HCT116 (cell line): ENCODE data around the gene PFKM. TPM values are rescaled to one million over a fixed set of nuclear protein-coding genes. Genes with fewer than 3 reads are reported as not detected.

Experiments used
- ATAC-seq: fragments of 200-7000 bp; cut with Tn5 transposase; 2 replicates; pipeline ENCODE4 v1.9.1; 2020; ENCODE audit warnings: mild to moderate bottlenecking, moderate library complexity
- BruUV-seq: library from RNA; stranded (reverse); fragments of 400-500 nt; replicated peaks from 2 replicates; lab custom pipeline; 2021; lab: Mats Ljungman, UMichigan
- CTCF ChIA-PET: fragments of 300-600 bp; sonication (Branson Sonifier 250); formaldehyde crosslinking; loops from one replicate; lab custom pipeline; 2021; ENCODE audit warnings: antibody characterized with exemption; lab: Charles Lee
- POLR2A ChIA-PET: fragments of 300-600, 350-600 bp; sonication (Branson Sonifier 250); formaldehyde crosslinking; loops from one replicate; lab custom pipeline; 2021; ENCODE audit warnings: antibody characterized with exemption; lab: Charles Lee
- RAD21 ChIA-PET, 2 experiments: fragments of 300-600 bp; sonication (Branson Sonifier 250); formaldehyde crosslinking; loops; one replicate each; lab custom pipeline; 2023; ENCODE audit warnings: low total read pairs in 2 of 2; ENCODE audit not compliant: uncharacterized antibody in 2 of 2, unreplicated experiment in 2 of 2, low non-redundant PET in 1 of 2; lab: Charles Lee
- DNase-seq: peaks from one replicate; pipeline ENCODE4 v3.0.0-alpha.2; 2010; ENCODE audit warnings: low read depth, low spot score
- H2AFZ ChIP-seq: fragments of 200-600 bp; shearing (Covaris generic), sonication (generic); 2 replicates; pipeline ENCODE4 v1.6.1; 2017; ENCODE audit warnings: low read depth, mixed run types, mixed read lengths, antibody characterized with exemption, low read length; ENCODE audit not compliant: poor library complexity, severe bottlenecking
- H3K27ac ChIP-seq: 2 replicates; pipeline ENCODE4 v1.5.1; 2012; ENCODE audit warnings: low read depth, low read length
- H3K27me3 ChIP-seq: fragments of 200-600 bp; sonication (generic); 2 replicates; pipeline ENCODE4 v1.6.1; 2016; ENCODE audit warnings: mixed run types, low read length, mixed read lengths; ENCODE audit not compliant: insufficient read depth
- H3K36me3 ChIP-seq, 2 experiments: fragments of 200-500 bp in 1 of 2; fragments of 200-600 bp in 1 of 2; sonication (Bioruptor generic) in 1 of 2; sonication (generic) in 1 of 2; 2 replicates each; pipeline versions ENCODE4 v1.5.1 to v1.6.1; 2014 to 2016; ENCODE audit warnings: low read length in 2 of 2, inconsistent platforms in 1 of 2, mixed read lengths in 1 of 2, mixed run types in 1 of 2; ENCODE audit not compliant: insufficient read depth in 2 of 2, control insufficient read depth in 1 of 2
- H3K4me1 ChIP-seq, 2 experiments: fragments of 200-600 bp in 1 of 2; sonication (generic) in 1 of 2; 2 replicates each; pipeline versions ENCODE4 v1.5.1 to v1.6.1; 2012 to 2017; ENCODE audit warnings: low read length in 2 of 2, inconsistent platforms in 1 of 2, mild to moderate bottlenecking in 1 of 2, mixed read lengths in 1 of 2, mixed run types in 1 of 2, moderate library complexity in 1 of 2; ENCODE audit not compliant: insufficient read depth in 2 of 2, control insufficient read depth in 1 of 2
- H3K4me2 ChIP-seq: fragments of 200-600 bp; sonication (generic); 2 replicates; pipeline ENCODE4 v1.6.1; 2017; ENCODE audit warnings: mixed run types, low read length, mixed read lengths
- H3K4me3 ChIP-seq, 2 experiments: fragments of 200-600 bp in 1 of 2; sonication (generic) in 1 of 2; replicated peaks in 1 of 2; 2 replicates each; pipeline ENCODE4 v1.5.1; 2011 to 2016; ENCODE audit warnings: low read length in 2 of 2, control low read depth in 1 of 2, low read depth in 1 of 2, mild to moderate bottlenecking in 1 of 2, mixed read lengths in 1 of 2, mixed run types in 1 of 2
- H3K79me2 ChIP-seq: fragments of 200-600 bp; sonication (generic); 2 replicates; pipeline ENCODE4 v1.6.1; 2017; ENCODE audit warnings: mild to moderate bottlenecking, mixed run types, low read length, moderate library complexity, mixed read lengths; ENCODE audit not compliant: insufficient read depth
- H3K9ac ChIP-seq: fragments of 200-600 bp; sonication (generic); 2 replicates; pipeline ENCODE4 v1.6.1; 2016; ENCODE audit warnings: low read length, mixed read lengths
- H3K9me2 ChIP-seq: fragments of 200-600 bp; sonication (generic), shearing (Covaris generic); 2 replicates; pipeline ENCODE4 v1.6.1; 2017; ENCODE audit warnings: mixed run types, mild to moderate bottlenecking, moderate library complexity; ENCODE audit not compliant: insufficient read depth
- H3K9me3 ChIP-seq, 2 experiments: fragments of 200-500 bp in 1 of 2; fragments of 200-600 bp in 1 of 2; sonication (Bioruptor generic) in 1 of 2; sonication (generic) in 1 of 2; 2 replicates each; pipeline ENCODE4 v1.6.1; 2014 to 2017; ENCODE audit warnings: low read length in 2 of 2, mixed read lengths in 2 of 2, inconsistent platforms in 1 of 2, low read depth in 1 of 2, mild to moderate bottlenecking in 1 of 2, mixed run types in 1 of 2, moderate library complexity in 1 of 2; ENCODE audit not compliant: control insufficient read depth in 1 of 2, insufficient read depth in 1 of 2
- H4K20me1 ChIP-seq: fragments of 200-600 bp; sonication (generic), shearing (Covaris generic); 2 replicates; pipeline ENCODE4 v1.6.1; 2017; ENCODE audit warnings: mixed run types, mild to moderate bottlenecking, moderate library complexity; ENCODE audit not compliant: insufficient read depth
- ATF3 ChIP-seq: IDR thresholded peaks from 2 replicates; pipeline ENCODE4 v1.6.1; 2012
- CBX3 ChIP-seq: IDR thresholded peaks from 2 replicates; pipeline ENCODE4 v1.6.1; 2012; ENCODE audit warnings: low read depth
- CTCF ChIP-seq, 3 experiments: fragments of 200-600 bp in 1 of 3; sonication (generic) in 1 of 3; IDR thresholded peaks in 2 of 3; conservative IDR thresholded peaks in 1 of 3; 2 replicates each; pipeline ENCODE4 v1.5.1; 2012 to 2017; ENCODE audit warnings: low read depth in 2 of 3, low read length in 2 of 3, antibody characterized with exemption in 1 of 3, borderline replicate concordance in 1 of 3, control low read depth in 1 of 3, mild to moderate bottlenecking in 1 of 3, mixed read lengths in 1 of 3, mixed run types in 1 of 3, moderate library complexity in 1 of 3; ENCODE audit not compliant: insufficient read depth in 1 of 3
- ELF1 ChIP-seq: IDR thresholded peaks from 2 replicates; pipeline ENCODE4 v1.6.1; 2012; ENCODE audit warnings: low read depth, borderline replicate concordance
- FOSL1 ChIP-seq: IDR thresholded peaks from 2 replicates; pipeline ENCODE4 v1.6.1; 2012; ENCODE audit warnings: low read depth
- JUND ChIP-seq: IDR thresholded peaks from 2 replicates; pipeline ENCODE4 v1.6.1; 2012
- POLR2AphosphoS5 ChIP-seq: IDR thresholded peaks from 2 replicates; pipeline ENCODE4 v1.6.1; 2011; ENCODE audit warnings: mild to moderate bottlenecking, low read depth, low read length, moderate library complexity
- RAD21 ChIP-seq: IDR thresholded peaks from 2 replicates; pipeline ENCODE4 v1.6.1; 2012; ENCODE audit warnings: low read depth, mild to moderate bottlenecking
- SP1 ChIP-seq: IDR thresholded peaks from 2 replicates; pipeline ENCODE4 v1.6.1; 2012; ENCODE audit warnings: low read depth
- SRF ChIP-seq: IDR thresholded peaks from 2 replicates; pipeline ENCODE4 v1.6.1; 2012; ENCODE audit warnings: low read depth
- ZFX ChIP-seq: fragments of 450-650 bp; IDR thresholded peaks from 2 replicates; pipeline ENCODE4 v1.6.1; 2017
- intact Hi-C: fragments of 100-400 bp; cut with micrococcal nuclease; formaldehyde crosslinking; loops from 2 replicates; pipeline ENCODE4 v1.10.0; 2022
- total RNA-seq: library from RNA; stranded (reverse); gene quantifications from one replicate; pipeline ENCODE4 v1.2.1, GENCODE V29; 2021; ENCODE audit not compliant: unreplicated experiment

PFKM gene
- total RNA-seq, 1 experiment from 2014 or later: 144 TPM

- Histone ChIP-seq H3K36me3 (peaks cover 51 to 55% of the 10 kb centered on the region in 2 experiments; a peak in 3 of 4 replicates), H4K20me1 (no peaks in the 10 kb centered on the region), H3K4me2 (no peak overlapping the region), H3K79me2 (no peaks in the 10 kb centered on the region), H3K27me3 (no peaks in the 10 kb centered on the region), H3K9me3 (no peaks in the 10 kb centered on the region), H3K9me2 (no peaks in the 10 kb centered on the region), H2AFZ (no peak overlapping the region), H3K27ac (no peak overlapping the region), H3K9ac (no peak overlapping the region), H3K4me3 (no peak overlapping the region), H3K4me1 (no peaks in the 10 kb centered on the region)
- no TSS peak for BruUV-seq
- ChIA-PET POLR2A (no interaction called here), RAD21 (no interaction called here), CTCF (no interaction called here)
- DNase-seq: no peak
- TF ChIP-seq CTCF (IDR thresholded peaks at IDR 0.05 in 2 of 3, conservative IDR thresholded peaks at IDR 0.05 in 1 of 3; ENCODE audit: borderline replicate concordance in 1 of 3, insufficient read depth in 1 of 3, low read depth in 2 of 3, low read length in 2 of 3): peak in 1 of 3 experiments; percentile 5; a peak in 1 of 6 replicates
- TF ChIP-seq ZFX: no peak
- intact Hi-C loops: no loop called here
- ATAC-seq: no peak
Measured at GRCh38 chr12:48143898-48144297, 24.7 kb downstream of the PFKM start.

- ChIA-PET POLR2A (no interaction called here), CTCF (no interaction called here), RAD21 (no interaction called here)
- Histone ChIP-seq H4K20me1 (no peaks in the 10 kb centered on the region), H3K79me2 (no peaks in the 10 kb centered on the region), H3K9me3 (no peaks in the 10 kb centered on the region), H3K9me2 (no peaks in the 10 kb centered on the region), H3K4me1 (no peaks in the 10 kb centered on the region), H3K9ac (no peak overlapping the region), H3K4me3 (no peak overlapping the region), H3K27ac (no peak overlapping the region), H3K27me3 (no peaks in the 10 kb centered on the region), H3K36me3 (peaks cover 35 to 50% of the 10 kb centered on the region in 2 experiments; a peak in 3 of 4 replicates), H3K4me2 (no peak overlapping the region), H2AFZ (no peak overlapping the region)
- ATAC-seq (no peak), DNase-seq (no peak)
- TF ChIP-seq SRF (no peak), ZFX (no peak), POLR2AphosphoS5 (no peak), RAD21 (no peak), ATF3 (no peak), CBX3 (no peak), FOSL1 (no peak), ELF1 (no peak), JUND (no peak), SP1 (no peak)
- no TSS peak for BruUV-seq
- intact Hi-C loops: no loop called here
Measured at GRCh38 chr12:48145981-48146380, 26.8 kb downstream of the PFKM start.
